ENCODE measurements around the gene E2F7.

- TF ChIP-seq ZNF274 (IDR thresholded peaks at IDR 0.05; ENCODE audit: low read depth, low read length): no peak
- no peak for TF ChIP-seq YY1 (IDR thresholded peaks at IDR 0.05; ENCODE audit: insufficient read depth, insufficient read length)
- no peak for TF ChIP-seq SUZ12 (IDR thresholded peaks at IDR 0.05; ENCODE audit: extremely low read depth, insufficient read depth, insufficient read length)
Measured at GRCh38 chr12:77097846-77098245, 32.5 kb upstream of the E2F7 start.
